IPS-20b (cell line): Measurements from ENCODE around the gene CARMIL1.

Source experiments
- H3K27ac ChIP-seq: one replicate; pipeline ENCODE4 v1.5.1; 2013; ENCODE audit warnings: low read length
- H3K27me3 ChIP-seq: 2 replicates; pipeline ENCODE4 v1.6.1; 2013; ENCODE audit warnings: mild to moderate bottlenecking, low read length, inconsistent platforms; ENCODE audit not compliant: insufficient read depth
- H3K36me3 ChIP-seq: 2 replicates; pipeline ENCODE4 v1.6.1; 2013; ENCODE audit warnings: low read depth, mild to moderate bottlenecking, inconsistent platforms, low read length, moderate library complexity; ENCODE audit not compliant: insufficient read depth
- H3K4me1 ChIP-seq: 2 replicates; pipeline ENCODE4 v1.6.1; 2013; ENCODE audit warnings: mild to moderate bottlenecking, control low read depth, inconsistent platforms, low read length, moderate library complexity; ENCODE audit not compliant: insufficient read depth
- H3K4me3 ChIP-seq: 2 replicates; pipeline ENCODE4 v1.5.1; 2013; ENCODE audit warnings: mild to moderate bottlenecking, low read length, inconsistent platforms
- H3K9ac ChIP-seq: 2 replicates; pipeline ENCODE4 v1.6.1; 2013; ENCODE audit warnings: low read depth, mild to moderate bottlenecking, inconsistent platforms, low read length, moderate library complexity
- H3K9me3 ChIP-seq: 2 replicates; pipeline ENCODE4 v1.6.1; 2013; ENCODE audit warnings: mild to moderate bottlenecking, low read depth, low read length, inconsistent platforms; ENCODE audit not compliant: insufficient read depth

Gene CARMIL1

DNA sequence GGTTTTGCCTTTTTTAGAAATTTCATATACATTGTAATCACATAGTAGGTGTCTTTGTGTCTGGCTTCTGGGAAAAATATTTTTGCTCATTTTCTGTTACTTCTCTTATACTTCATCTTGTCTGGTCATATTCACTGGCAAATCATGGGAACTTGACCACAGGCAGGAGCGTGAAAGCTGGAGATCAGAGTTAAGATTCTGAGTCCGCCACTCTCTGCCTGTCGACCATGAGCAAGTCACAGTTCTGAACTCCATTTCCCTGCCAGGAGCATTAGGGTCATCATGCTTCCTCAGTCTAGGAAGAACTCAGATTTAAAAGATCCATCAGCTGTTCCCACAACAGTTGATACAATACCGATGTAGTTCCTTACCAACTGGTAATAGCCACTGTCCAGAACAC, 360.5 kb downstream of the CARMIL1 start:
- Histone ChIP-seq H3K36me3 (no peaks in the 10 kb centered on the region), H3K9ac (no peak overlapping the region), H3K4me3 (no peak overlapping the region), H3K27me3 (0 out of 2 replicates have a peak, but pooled peaks cover 4% of the 10 kb centered on the region), H3K9me3 (no peaks in the 10 kb centered on the region), H3K4me1 (no peaks in the 10 kb centered on the region), H3K27ac (no peak overlapping the region)

DNA sequence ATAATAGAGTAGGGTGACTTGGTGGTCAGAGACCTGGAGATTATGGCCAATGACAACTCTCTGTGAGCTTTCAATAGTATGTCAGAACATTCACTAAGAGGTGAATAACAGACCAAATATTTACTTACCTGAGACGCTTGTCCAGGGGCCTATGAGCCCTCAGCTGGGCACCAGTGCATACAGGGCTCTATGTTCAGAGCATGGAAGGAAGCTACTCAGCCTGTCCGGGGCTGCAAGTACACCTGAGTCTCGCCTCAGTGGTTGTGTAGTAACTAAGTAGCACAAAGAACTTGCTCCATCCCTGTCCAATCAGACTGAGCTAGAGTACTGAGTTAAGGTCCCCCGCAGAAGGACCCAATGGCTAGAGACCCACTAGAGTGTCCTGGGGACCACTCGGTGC, 361.3 kb downstream of the CARMIL1 start:
- H3K27ac ChIP-seq: no peak overlapping the region
- no peaks in the 10 kb centered on the region for H3K36me3 ChIP-seq
- no peak overlapping the region for H3K4me3 ChIP-seq
- no peak overlapping the region for H3K9ac ChIP-seq
- no peaks in the 10 kb centered on the region for H3K4me1 ChIP-seq
- no peaks in the 10 kb centered on the region for H3K9me3 ChIP-seq
- 0 out of 2 replicates have a peak, but pooled peaks cover 4% of the 10 kb centered on the region for H3K27me3 ChIP-seq

DNA sequence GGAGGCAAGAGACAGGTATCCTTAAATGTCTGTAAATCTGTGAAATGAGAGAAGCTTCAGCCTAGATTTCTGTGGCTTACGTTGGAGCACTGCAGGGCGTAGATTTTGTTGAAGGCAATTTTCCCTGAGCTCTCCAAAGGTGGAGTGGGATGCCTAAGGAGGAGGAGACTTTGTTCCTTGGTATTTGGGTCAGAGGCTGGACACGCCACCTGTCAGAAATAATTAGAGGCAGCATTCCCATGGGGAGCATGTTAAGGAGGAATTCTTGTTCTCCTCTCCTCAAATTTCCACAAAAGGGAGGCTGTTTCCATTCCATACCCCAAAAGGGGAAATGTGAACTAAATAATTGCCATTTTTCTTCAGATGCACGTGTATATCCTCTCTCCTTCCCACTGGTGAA, 361.7 kb downstream of the CARMIL1 start:
- H3K27me3 ChIP-seq: 0 out of 2 replicates have a peak, but pooled peaks cover 4% of the 10 kb centered on the region
- H3K4me1 ChIP-seq: no peaks in the 10 kb centered on the region

DNA sequence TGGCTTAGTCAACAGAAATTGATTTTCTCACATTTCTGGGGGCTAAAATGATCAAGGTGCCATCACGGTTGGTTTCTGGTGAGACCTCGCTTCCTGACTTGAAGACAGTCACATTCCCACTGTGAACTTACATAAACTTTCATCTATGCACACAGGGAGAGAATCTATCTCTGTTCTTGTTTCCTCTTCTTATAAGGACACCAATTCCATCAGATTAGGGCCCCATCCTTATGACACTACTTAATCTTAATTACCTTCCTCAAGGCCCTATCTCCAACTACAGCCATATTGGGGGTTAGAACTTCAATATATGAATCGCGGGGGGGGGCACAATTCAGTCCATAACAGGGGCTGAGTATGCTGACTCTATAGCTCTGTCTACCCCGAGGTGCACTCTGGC, 362.2 kb downstream of the CARMIL1 start:
- Histone ChIP-seq H3K9ac (no peak overlapping the region), H3K27ac (no peak overlapping the region), H3K9me3 (no peaks in the 10 kb centered on the region), H3K4me3 (no peak overlapping the region), H3K27me3 (0 out of 2 replicates have a peak, but pooled peaks cover 4% of the 10 kb centered on the region), H3K4me1 (no peaks in the 10 kb centered on the region), H3K36me3 (no peaks in the 10 kb centered on the region)

More for the DNA sequence above, 361.7 kb downstream of the CARMIL1 start:
- Histone ChIP-seq H3K4me3 (no peak overlapping the region), H3K9me3 (no peaks in the 10 kb centered on the region), H3K36me3 (no peaks in the 10 kb centered on the region), H3K27ac (no peak overlapping the region), H3K9ac (no peak overlapping the region)

DNA sequence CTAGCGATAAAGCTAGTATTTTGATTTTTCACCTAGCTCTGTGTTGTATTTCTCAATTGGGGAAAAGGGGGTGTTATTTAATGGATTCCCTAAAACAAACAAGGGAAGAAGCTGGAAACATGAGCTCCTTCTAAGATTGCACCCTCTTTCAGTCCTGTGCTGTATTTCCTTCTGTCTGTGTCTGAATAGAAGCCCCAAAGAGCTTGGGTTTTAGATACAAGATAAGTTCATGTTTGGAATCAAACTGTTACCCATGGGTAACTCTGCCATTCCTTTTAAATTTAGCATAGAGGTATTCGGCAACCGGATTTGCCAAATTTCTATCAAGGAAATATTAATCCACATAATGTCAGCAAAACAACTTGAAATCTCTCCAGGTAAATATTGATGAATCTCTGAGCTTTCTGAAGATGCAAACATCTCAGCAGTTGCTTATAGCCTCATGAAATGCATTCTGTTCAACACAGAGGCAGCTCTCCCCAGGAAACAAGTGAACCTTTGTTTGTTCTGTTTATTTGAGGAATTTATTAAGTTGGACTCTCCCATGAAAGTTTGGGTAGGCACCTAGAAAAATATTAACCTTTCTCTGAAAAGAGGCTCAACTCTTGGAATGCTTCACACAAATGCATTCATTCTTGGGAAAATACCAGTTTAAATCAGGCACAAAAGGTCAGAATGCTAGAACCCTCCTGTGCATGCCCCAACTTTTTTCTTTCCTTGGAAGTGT, 362.9 kb downstream of the CARMIL1 start:
- H3K4me1 ChIP-seq: no peaks in the 10 kb centered on the region

DNA sequence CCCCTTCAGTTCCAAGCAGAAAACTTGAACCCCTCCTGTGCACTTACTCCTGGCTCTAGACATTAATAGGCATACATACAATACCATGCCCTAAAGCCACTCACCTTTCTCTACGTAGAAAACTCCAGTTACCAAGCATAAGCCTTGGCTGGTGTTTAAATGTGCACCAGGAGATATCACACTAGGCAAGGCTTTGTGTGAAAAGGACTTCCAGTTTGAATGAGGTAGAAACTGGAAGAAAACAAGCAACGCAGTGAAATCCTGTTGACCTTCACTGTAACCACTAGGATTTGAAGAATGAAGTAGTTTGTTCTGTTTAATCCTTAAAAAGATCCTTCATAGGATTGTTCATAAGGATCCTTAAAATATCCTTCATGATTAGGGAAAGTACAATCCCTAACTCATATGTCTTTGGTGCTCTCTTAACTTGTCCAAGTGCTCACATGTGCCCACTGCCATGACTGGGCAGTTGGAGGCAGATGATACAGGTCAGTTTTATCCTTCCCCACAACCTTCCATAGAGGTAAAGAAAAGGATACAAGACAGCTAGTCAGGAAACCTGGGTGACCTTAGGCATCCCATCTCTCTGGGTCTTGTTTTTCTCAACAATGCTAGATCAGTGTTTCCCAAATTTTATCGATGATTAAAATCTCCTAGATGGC, 363.6 kb downstream of the CARMIL1 start:
- Histone ChIP-seq H3K4me3 (no peak overlapping the region), H3K9ac (no peak overlapping the region), H3K27me3 (0 out of 2 replicates have a peak, but pooled peaks cover 4% of the 10 kb centered on the region), H3K9me3 (no peaks in the 10 kb centered on the region), H3K4me1 (no peaks in the 10 kb centered on the region), H3K27ac (no peak overlapping the region), H3K36me3 (no peaks in the 10 kb centered on the region)

More for the DNA sequence above, 362.9 kb downstream of the CARMIL1 start:
- no peak overlapping the region for H3K4me3 ChIP-seq
- no peaks in the 10 kb centered on the region for H3K36me3 ChIP-seq
- H3K9me3 ChIP-seq: no peaks in the 10 kb centered on the region
- H3K27me3 ChIP-seq: 0 out of 2 replicates have a peak, but pooled peaks cover 4% of the 10 kb centered on the region
- H3K9ac ChIP-seq: no peak overlapping the region
- H3K27ac ChIP-seq: no peak overlapping the region

DNA sequence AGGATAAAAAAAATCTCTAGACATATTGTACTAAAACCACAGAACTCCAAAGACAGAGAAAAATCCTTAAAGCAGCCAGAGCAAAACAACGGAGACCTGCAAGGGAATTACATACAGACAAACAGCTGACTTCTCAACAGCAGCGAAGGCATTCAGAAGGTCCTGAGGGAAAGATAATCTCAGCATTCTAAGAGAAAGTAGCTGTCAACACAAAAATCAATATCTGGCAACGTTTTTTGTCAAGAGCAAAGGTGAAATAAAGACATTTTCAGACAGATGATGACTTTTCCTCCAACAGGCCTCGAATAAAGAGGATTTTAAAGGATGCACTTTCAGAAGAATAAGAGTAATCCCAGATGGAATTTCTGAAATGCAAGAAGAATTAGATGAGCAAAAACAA, 366.7 kb downstream of the CARMIL1 start:
- H3K9me3 ChIP-seq: no peaks in the 10 kb centered on the region
- no peak overlapping the region for H3K9ac ChIP-seq
- no peak overlapping the region for H3K27ac ChIP-seq
- no peak overlapping the region for H3K4me3 ChIP-seq
- H3K4me1 ChIP-seq: no peaks in the 10 kb centered on the region
- H3K36me3 ChIP-seq: no peaks in the 10 kb centered on the region
- H3K27me3 ChIP-seq: peaks cover 21% of the 10 kb centered on the region

DNA sequence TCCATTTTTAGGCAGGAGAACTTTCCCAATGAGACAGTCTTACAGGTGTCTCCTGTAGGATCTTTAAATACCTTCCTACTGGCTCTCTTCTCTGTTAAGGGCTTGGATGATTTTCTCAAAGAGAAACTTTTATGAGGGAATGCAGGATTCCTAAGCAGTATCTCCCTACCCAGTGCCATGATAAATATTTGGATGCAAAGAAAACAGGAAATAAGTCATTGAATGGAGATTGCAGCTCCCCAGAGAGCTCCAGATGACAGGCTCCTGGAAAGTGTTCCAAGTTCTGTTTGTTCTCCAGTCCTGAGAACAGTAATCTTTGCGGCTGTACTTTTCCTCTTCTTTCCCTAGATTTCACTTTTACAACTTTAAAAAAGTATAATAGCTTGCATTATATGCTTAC, 370.4 kb downstream of the CARMIL1 start:
- H3K4me3 ChIP-seq: no peak overlapping the region
- H3K9me3 ChIP-seq: no peaks in the 10 kb centered on the region
- H3K27me3 ChIP-seq: peaks cover 51% of the 10 kb centered on the region
- H3K9ac ChIP-seq: no peak overlapping the region
- H3K4me1 ChIP-seq: no peaks in the 10 kb centered on the region; the same call in 1 of the 2 replicates
- H3K27ac ChIP-seq: no peak overlapping the region
- H3K36me3 ChIP-seq: no peaks in the 10 kb centered on the region

DNA sequence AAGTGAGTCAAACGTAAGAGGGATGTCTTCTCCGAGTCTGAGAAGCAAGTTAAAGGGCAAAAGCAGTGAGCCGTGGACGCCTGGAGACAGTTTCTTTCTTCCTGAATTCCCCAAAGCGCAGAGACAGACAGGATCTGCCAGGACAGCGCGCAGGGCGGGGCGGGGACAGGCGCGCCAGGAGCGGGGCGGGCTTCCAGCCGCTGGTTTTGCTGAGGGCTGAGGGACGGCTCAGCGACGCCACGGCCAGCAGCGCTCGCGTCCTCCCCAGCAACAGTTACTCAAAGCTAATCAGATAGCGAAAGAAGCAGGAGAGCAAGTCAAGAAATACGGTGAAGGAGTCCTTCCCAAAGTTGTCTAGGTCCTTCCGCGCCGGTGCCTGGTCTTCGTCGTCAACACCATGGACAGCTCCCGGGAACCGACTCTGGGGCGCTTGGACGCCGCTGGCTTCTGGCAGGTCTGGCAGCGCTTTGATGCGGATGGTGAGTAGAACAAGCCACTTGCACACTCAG, 372.9 kb downstream of the CARMIL1 start, which contains the start of gene SCGN:
TSS of gene SCGN (plus strand) at position 209 of the 509 bp plus-strand sequence. CDS start at position 398, 189 bp downstream.
- Histone ChIP-seq H3K9ac (no peak within 1 kb of the TSS), H3K27ac (no peak within 1 kb of the TSS), H3K9me3 (no peaks in the 10 kb centered on the region), H3K4me1 (no peaks in the 10 kb centered on the region; the same call in 1 of the 2 replicates), H3K4me3 (peak within 1 kb of the TSS; percentile 62), H3K36me3 (no peaks in the 10 kb centered on the region), H3K27me3 (peaks cover 54% of the 10 kb centered on the region)

DNA sequence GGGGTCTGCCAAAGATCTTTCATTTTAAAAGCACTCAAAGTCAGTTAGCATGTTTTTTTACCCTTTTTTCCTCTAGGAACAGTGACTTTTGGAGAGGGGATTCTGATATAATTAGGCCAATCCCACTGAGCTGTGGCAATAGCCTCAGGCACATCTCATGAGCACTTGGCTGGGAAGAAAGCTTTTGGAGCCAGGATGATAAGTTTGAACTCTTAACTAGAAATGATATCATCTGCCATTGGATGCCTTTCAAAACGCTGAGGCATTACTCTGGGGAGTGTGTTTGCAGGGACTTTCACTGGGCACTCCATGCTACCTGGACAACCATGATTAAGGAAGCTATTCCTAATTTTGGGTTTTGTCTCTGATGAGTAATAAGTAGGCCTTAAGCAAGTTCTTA, 376.5 kb downstream of the CARMIL1 start:
- H3K9me3 ChIP-seq: no peaks in the 10 kb centered on the region
- no peak overlapping the region for H3K4me3 ChIP-seq
- H3K27me3 ChIP-seq: peaks cover 40% of the 10 kb centered on the region
- H3K27ac ChIP-seq: no peak overlapping the region
- H3K9ac ChIP-seq: no peak overlapping the region
- H3K36me3 ChIP-seq: no peaks in the 10 kb centered on the region
- no peaks in the 10 kb centered on the region; the same call in 1 of the 2 replicates for H3K4me1 ChIP-seq

DNA sequence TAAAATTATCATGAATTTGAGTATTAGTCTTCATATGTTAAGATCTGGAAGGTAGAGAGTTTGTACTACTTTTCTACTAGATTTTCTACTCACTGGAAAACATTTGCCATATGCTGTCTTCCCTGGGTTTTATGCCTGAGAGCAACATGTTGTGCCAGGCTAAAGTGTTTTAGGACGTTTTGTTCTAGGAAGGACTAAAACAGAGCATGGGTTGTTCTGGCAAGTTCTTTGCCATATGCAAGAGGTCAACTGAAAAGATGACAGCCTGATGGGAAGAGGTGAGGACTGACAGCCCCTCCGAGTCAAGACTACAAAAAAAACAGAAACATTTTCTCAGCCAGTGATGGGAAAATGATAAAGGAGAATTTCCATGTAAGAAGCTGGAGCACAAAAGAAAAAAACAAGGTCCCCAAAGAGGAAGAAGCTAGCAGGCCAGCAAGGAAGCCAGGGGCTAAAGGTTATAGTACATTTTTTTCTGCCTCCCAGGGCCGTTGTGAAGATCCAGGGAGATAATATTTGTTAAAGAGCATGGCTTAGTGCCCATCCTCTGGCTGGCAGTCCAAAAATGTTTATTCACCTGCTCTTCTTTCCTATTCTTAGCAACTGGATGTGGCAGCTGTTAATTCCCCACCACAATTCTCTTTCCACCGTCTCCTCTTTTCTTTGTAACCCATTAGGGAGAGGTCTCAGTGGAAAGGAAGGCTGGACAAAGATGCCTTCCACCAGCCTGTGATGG, 380.6 kb downstream of the CARMIL1 start:
- H3K4me3 ChIP-seq: no peak overlapping the region
- H3K36me3 ChIP-seq: no peaks in the 10 kb centered on the region
- H3K27ac ChIP-seq: no peak overlapping the region
- no peaks in the 10 kb centered on the region for H3K4me1 ChIP-seq
- H3K9me3 ChIP-seq: no peaks in the 10 kb centered on the region
- no peak overlapping the region for H3K9ac ChIP-seq
- H3K27me3 ChIP-seq: peaks cover 1% of the 10 kb centered on the region
